ENCODE data around the gene CCR7. TPM values are rescaled to one million over a fixed set of nuclear protein-coding genes. Genes with fewer than 3 reads are reported as not detected.

The CCR7 gene
- total and polyA plus RNA-seq, 2 of the 13 experiments (the other 11 are each of a cell fraction or from before 2014, with no cell fraction given): 0.04 to 0.53 TPM

DNA sequence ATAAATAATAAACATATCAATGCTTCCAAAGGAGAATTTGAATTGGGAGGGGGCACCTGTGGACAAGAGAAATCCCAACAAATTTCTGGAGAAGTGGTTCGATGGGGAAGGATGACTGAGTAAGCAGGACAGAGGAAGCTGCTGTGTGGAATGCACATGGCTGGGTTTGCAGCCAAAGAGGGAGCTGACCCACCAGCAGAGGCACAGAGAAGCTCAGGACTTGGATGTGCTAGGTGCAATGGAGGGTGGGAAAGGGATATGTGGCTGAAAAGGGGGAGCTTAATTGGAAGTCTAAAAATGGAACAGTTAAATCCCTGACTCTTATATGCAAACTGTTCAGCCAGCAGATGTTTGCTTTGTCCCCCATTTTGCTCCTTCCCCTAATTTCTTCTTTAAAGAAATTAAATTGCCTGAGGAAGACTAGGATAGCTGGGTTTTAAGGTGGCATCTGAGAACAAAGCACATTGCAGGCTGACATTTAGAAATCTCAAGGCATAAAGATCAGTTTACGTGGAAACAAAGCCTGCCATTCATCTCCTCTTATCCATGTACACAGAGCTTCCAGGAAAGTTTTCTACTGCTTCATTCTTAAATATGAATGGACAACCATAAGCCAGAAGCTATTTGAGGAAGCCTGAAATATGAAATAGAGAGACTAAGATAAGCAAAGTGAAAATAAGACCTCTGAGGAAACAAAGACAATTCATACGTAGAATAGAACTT lies 40.9 kb downstream of the CCR7 start (continued):
- TF ChIP-seq, protein P1, sequence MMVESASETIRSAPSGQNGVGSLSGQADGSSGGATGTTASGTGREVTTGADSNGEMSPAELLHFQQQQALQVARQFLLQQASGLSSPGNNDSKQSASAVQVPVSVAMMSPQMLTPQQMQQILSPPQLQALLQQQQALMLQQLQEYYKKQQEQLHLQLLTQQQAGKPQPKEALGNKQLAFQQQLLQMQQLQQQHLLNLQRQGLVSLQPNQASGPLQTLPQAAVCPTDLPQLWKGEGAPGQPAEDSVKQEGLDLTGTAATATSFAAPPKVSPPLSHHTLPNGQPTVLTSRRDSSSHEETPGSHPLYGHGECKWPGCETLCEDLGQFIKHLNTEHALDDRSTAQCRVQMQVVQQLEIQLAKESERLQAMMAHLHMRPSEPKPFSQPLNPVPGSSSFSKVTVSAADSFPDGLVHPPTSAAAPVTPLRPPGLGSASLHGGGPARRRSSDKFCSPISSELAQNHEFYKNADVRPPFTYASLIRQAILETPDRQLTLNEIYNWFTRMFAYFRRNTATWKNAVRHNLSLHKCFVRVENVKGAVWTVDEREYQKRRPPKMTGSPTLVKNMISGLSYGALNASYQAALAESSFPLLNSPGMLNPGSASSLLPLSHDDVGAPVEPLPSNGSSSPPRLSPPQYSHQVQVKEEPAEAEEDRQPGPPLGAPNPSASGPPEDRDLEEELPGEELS (CRISPR knock-in tag; IDR thresholded peaks at IDR 0.05): 0 out of 2 replicates have a peak, but pooled peaks have one; percentile 8
- TF ChIP-seq FOXM1 (CRISPR knock-in tag; IDR thresholded peaks at IDR 0.05): no peak
- no peak for TF ChIP-seq EZH2 (conservative IDR thresholded peaks at IDR 0.05; ENCODE audit: low read depth, low read length)
- no peak for TF ChIP-seq KDM2A (CRISPR knock-in tag; IDR thresholded peaks at IDR 0.05; ENCODE audit: borderline replicate concordance, low read depth)
- no peak for TF ChIP-seq REXO4 (CRISPR knock-in tag; IDR thresholded peaks at IDR 0.05; ENCODE audit: borderline replicate concordance)
- no peak for TF ChIP-seq NONO (IDR thresholded peaks at IDR 0.05)
- TF ChIP-seq NONO (CRISPR knock-in tag; conservative IDR thresholded peaks at IDR 0.05): no peak
- TF ChIP-seq FOSL2 (CRISPR knock-in tag; IDR thresholded peaks at IDR 0.05): no peak
- TF ChIP-seq SIX1 (CRISPR knock-in tag; IDR thresholded peaks at IDR 0.05; ENCODE audit: borderline replicate concordance): peak; percentile 65; the same call in 1 of the 2 replicates
- TF ChIP-seq FOXA1 (IDR thresholded peaks at IDR 0.05): no peak
- peak; percentile 51; the same call in 1 of the 2 replicates for TF ChIP-seq FOXA1 (CRISPR knock-in tag; IDR thresholded peaks at IDR 0.05)
- TF ChIP-seq DNMT1 (CRISPR knock-in tag; IDR thresholded peaks at IDR 0.05): no peak
- TF ChIP-seq ATM (IDR thresholded peaks at IDR 0.05; ENCODE audit: borderline replicate concordance): no peak
- TF ChIP-seq NPAS2 (CRISPR knock-in tag; IDR thresholded peaks at IDR 0.05; ENCODE audit: borderline replicate concordance): no peak
- no peak for TF ChIP-seq SIN3A (IDR thresholded peaks at IDR 0.05; ENCODE audit: borderline replicate concordance, low read depth, low read length)
- TF ChIP-seq ZNF670 (CRISPR knock-in tag; IDR thresholded peaks at IDR 0.05; ENCODE audit: borderline replicate concordance): no peak
- no peak for TF ChIP-seq ZNF607 (CRISPR knock-in tag; IDR thresholded peaks at IDR 0.05; ENCODE audit: borderline replicate concordance)
- TF ChIP-seq MAFK (conservative IDR thresholded peaks at IDR 0.05 in 1 of 2, IDR thresholded peaks at IDR 0.05 in 1 of 2; ENCODE audit: low read length in 2 of 2): no peak
- TF ChIP-seq ZNF281 (CRISPR knock-in tag; IDR thresholded peaks at IDR 0.05; ENCODE audit: borderline replicate concordance): no peak
- TF ChIP-seq, protein P2, sequence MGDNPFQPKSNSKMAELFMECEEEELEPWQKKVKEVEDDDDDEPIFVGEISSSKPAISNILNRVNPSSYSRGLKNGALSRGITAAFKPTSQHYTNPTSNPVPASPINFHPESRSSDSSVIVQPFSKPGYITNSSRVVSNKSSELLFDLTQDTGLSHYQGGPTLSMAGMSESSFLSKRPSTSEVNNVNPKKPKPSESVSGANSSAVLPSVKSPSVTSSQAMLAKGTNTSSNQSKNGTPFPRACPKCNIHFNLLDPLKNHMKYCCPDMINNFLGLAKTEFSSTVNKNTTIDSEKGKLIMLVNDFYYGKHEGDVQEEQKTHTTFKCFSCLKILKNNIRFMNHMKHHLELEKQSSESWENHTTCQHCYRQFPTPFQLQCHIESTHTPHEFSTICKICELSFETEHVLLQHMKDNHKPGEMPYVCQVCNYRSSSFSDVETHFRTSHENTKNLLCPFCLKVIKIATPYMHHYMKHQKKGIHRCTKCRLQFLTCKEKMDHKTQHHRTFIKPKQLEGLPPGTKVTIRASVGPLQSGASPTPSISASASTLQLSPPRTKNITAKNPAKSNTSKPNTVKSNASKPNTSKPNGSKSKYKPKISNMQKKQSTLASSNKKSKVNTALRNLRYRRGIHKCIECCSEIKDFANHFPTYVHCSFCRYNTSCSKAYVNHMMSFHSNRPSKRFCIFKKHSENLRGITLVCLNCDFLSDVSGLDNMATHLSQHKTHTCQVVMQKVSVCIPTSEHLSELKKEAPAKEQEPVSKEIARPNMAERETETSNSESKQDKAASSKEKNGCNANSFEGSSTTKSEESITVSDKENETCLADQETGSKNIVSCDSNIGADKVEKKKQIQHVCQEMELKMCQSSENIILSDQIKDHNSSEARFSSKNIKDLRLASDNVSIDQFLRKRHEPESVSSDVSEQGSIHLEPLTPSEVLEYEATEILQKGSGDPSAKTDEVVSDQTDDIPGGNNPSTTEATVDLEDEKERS (CRISPR knock-in tag; IDR thresholded peaks at IDR 0.05): no peak
- TF ChIP-seq SSRP1 (CRISPR knock-in tag; IDR thresholded peaks at IDR 0.05): no peak
- peak; percentile 92 for TF ChIP-seq BCL6 (CRISPR knock-in tag; IDR thresholded peaks at IDR 0.05)
- no peak for TF ChIP-seq DR1 (CRISPR knock-in tag; IDR thresholded peaks at IDR 0.05)
- no peak for TF ChIP-seq ZNF44 (CRISPR knock-in tag; IDR thresholded peaks at IDR 0.05)
